HG03064 (cell line): Measurements from ENCODE around the gene SLC16A11.
"Not testable (repeated sequence)": the region's sequence is repeated elsewhere in the genome, so short reads cannot be mapped to it uniquely, and the experiment has no call there.

Experiments used
- ATAC-seq: cut with Tn5 transposase; IDR thresholded peaks from one replicate; pipeline ENCODE4 v1.9.1; 2021; ENCODE audit warnings: low read depth; ENCODE audit not compliant: unreplicated experiment

SLC16A11 gene

GRCh38 chr17:7060165-7060891 is 16.4 kb upstream of the SLC16A11 start:
- no peak for ATAC-seq

GRCh38 chr17:7058831-7059447 is 15.0 kb upstream of the SLC16A11 start:
- no peak for ATAC-seq

GRCh38 chr17:7056386-7056785 is 12.5 kb upstream of the SLC16A11 start:
- ATAC-seq, result no peak

GRCh38 chr17:7050583-7050982 is 6.7 kb upstream of the SLC16A11 start:
- not testable (repeated sequence) for ATAC-seq

- no peak for ATAC-seq
Measured at GRCh38 chr17:7048968-7049367, 5.1 kb upstream of the SLC16A11 start.

- no peak for ATAC-seq
Measured at GRCh38 chr17:7047566-7047965, 3.7 kb upstream of the SLC16A11 start.

- not testable (repeated sequence) for ATAC-seq
Measured at GRCh38 chr17:7046725-7047397, 3.0 kb upstream of the SLC16A11 start.

- ATAC-seq, result no peak
Measured at GRCh38 chr17:7046127-7046724, 2.3 kb upstream of the SLC16A11 start.

GRCh38 chr17:7045492-7046126 is 1.7 kb upstream of the SLC16A11 start:
- ATAC-seq, result no peak

GRCh38 chr17:7043182-7043496 is 753 bp downstream of the SLC16A11 start:
- no peak for ATAC-seq

GRCh38 chr17:7042501-7043181 is 1.3 kb downstream of the SLC16A11 start:
- ATAC-seq, result no peak

- no peak for ATAC-seq
Measured at GRCh38 chr17:7041607-7042500, 2.0 kb downstream of the SLC16A11 start.

- ATAC-seq, result no peak
Measured at GRCh38 chr17:7039832-7040231, 4.1 kb downstream of the SLC16A11 start.

- no peak for ATAC-seq
Measured at GRCh38 chr17:7038025-7038862, 5.6 kb downstream of the SLC16A11 start.

GRCh38 chr17:7035591-7036368 is 8.1 kb downstream of the SLC16A11 start, which contains the start of gene SLC16A13:
Gene SLC16A13 (plus strand): TSS chr17:7036015. CDS start chr17:7036383, 368 bp downstream.
- peak; percentile 88 for ATAC-seq

- no peak for ATAC-seq
Measured at GRCh38 chr17:7034955-7035590, 8.8 kb downstream of the SLC16A11 start.

GRCh38 chr17:7029659-7030058 is 14.2 kb downstream of the SLC16A11 start:
- no peak for ATAC-seq
